HEK293 (cell line): ENCODE data around the gene JPH2.

Experiments used
- CTCF ChIP-seq: fragments of 450-650 bp; formaldehyde crosslinking; IDR thresholded peaks from 2 replicates; pipeline ENCODE4 v1.5.1; 2016; ENCODE audit warnings: missing biosample characterization, missing genetic modification characterization
- PBX3 ChIP-seq: sonication (generic); formaldehyde crosslinking; IDR thresholded peaks from 2 replicates; pipeline ENCODE4 v1.8.1; 2022; ENCODE audit warnings: mild to moderate bottlenecking, moderate library complexity, missing genetic modification reagents
- WT1 ChIP-seq: fragments of 450-650 bp; formaldehyde crosslinking; IDR thresholded peaks from 2 replicates; pipeline ENCODE4 v1.5.1; 2016; ENCODE audit warnings: missing biosample characterization, missing genetic modification characterization
- ZNF132 ChIP-seq: fragments of 450-650 bp; formaldehyde crosslinking; IDR thresholded peaks from 2 replicates; pipeline ENCODE4 v1.5.1; 2017; ENCODE audit warnings: missing biosample characterization, missing genetic modification characterization, borderline replicate concordance
- ZNF155 ChIP-seq: fragments of 450-650 bp; formaldehyde crosslinking; IDR thresholded peaks from 2 replicates; pipeline ENCODE4 v1.5.1; 2016; ENCODE audit warnings: missing biosample characterization, missing genetic modification characterization
- ZNF24 ChIP-seq: fragments of 450-650 bp; formaldehyde crosslinking; IDR thresholded peaks from 2 replicates; pipeline ENCODE4 v1.5.1; 2016; ENCODE audit warnings: missing biosample characterization, missing genetic modification characterization
- ZNF621 ChIP-seq: fragments of 450-650 bp; formaldehyde crosslinking; IDR thresholded peaks from 2 replicates; pipeline ENCODE4 v1.5.1; 2017; ENCODE audit warnings: missing biosample characterization, missing genetic modification characterization
- TF ChIP-seq, protein P1 (sequence below): fragments of 450-650 bp; formaldehyde crosslinking; IDR thresholded peaks from 2 replicates; pipeline ENCODE4 v1.5.1; 2016; ENCODE audit warnings: missing biosample characterization, missing genetic modification characterization

- no peak for TF ChIP-seq ZNF155 (tag by site-specific recombination)
- no peak for TF ChIP-seq ZNF132
- TF ChIP-seq ZNF24 (tag by site-specific recombination): no peak
- no peak for TF ChIP-seq CTCF (tag by site-specific recombination)
- no peak for TF ChIP-seq WT1
- no peak for TF ChIP-seq PBX3 (CRISPR knock-in tag)
- TF ChIP-seq, protein P1, sequence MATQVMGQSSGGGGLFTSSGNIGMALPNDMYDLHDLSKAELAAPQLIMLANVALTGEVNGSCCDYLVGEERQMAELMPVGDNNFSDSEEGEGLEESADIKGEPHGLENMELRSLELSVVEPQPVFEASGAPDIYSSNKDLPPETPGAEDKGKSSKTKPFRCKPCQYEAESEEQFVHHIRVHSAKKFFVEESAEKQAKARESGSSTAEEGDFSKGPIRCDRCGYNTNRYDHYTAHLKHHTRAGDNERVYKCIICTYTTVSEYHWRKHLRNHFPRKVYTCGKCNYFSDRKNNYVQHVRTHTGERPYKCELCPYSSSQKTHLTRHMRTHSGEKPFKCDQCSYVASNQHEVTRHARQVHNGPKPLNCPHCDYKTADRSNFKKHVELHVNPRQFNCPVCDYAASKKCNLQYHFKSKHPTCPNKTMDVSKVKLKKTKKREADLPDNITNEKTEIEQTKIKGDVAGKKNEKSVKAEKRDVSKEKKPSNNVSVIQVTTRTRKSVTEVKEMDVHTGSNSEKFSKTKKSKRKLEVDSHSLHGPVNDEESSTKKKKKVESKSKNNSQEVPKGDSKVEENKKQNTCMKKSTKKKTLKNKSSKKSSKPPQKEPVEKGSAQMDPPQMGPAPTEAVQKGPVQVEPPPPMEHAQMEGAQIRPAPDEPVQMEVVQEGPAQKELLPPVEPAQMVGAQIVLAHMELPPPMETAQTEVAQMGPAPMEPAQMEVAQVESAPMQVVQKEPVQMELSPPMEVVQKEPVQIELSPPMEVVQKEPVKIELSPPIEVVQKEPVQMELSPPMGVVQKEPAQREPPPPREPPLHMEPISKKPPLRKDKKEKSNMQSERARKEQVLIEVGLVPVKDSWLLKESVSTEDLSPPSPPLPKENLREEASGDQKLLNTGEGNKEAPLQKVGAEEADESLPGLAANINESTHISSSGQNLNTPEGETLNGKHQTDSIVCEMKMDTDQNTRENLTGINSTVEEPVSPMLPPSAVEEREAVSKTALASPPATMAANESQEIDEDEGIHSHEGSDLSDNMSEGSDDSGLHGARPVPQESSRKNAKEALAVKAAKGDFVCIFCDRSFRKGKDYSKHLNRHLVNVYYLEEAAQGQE (tag by site-specific recombination): no peak
- no peak for TF ChIP-seq ZNF621 (tag by site-specific recombination)
Observed at GRCh38 chr20:44079291-44079690, 107.7 kb downstream of the JPH2 start.
